ENCODE measurements around the gene TH.
A peak's percentile ranks its signal among the peaks of the same experiment; 100 is the strongest.

TH gene

GRCh38 chr11:2168286-2169004 lies 3.2 kb downstream of the TH start:
- TF ChIP-seq ZFX (IDR thresholded peaks at IDR 0.05; ENCODE audit: borderline replicate concordance) (no peak), CTCF (IDR thresholded peaks at IDR 0.05) (no peak)
- H3K27ac ChIP-seq, result no peak overlapping the region

GRCh38 chr11:2167141-2168045 lies 4.2 kb downstream of the TH start:
- no peak overlapping the region for H3K27ac ChIP-seq
- TF ChIP-seq CTCF (IDR thresholded peaks at IDR 0.05) (no peak), ZFX (IDR thresholded peaks at IDR 0.05; ENCODE audit: borderline replicate concordance) (no peak)

DNA sequence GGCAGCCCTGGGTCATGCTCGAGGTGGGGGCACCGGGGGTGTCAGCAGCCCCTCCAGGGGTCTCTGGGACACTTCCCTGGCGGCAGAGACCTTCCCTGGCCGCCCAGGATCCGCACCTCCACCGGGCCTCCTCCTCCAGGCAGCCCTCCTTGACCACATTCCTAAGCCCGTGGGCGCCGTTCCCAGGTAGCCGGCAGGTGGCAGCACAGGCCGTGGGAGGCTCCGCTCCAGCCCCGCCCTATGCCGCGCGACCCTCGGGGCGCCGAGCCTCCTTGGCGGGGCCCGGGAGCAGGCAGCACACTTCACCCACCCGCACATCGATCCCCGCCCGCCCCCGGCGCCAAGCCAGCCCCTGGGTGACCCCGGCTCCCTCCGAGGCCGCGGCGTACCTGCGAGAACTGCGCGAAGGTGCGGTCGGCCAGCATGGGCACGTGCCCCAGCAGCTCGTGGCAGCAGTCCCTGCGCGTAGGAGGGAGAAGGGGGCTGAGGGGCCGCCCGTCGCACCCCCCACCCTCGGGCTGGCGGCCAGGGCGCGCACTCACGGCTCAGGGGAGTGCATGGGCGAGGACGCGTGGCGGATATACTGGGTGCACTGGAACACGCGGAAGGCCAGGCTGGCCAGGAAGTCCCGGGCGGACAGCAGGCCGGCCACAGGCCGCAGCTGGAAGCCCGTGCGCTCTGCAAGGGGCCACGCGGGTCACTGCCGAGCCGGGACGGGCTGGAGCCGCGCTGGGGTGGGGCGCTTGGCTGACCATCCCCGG lies 5.3 kb downstream of the TH start:
- no peak overlapping the region for H3K27ac ChIP-seq

GRCh38 chr11:2165571-2165970 lies 6.0 kb downstream of the TH start:
- no peak overlapping the region for H3K27ac ChIP-seq
- no peak for TF ChIP-seq CTCF (IDR thresholded peaks at IDR 0.05)
- TF ChIP-seq ZFX (IDR thresholded peaks at IDR 0.05; ENCODE audit: borderline replicate concordance), result no peak

More for the DNA sequence above, 5.3 kb downstream of the TH start:
- no peak for TF ChIP-seq ZFX (IDR thresholded peaks at IDR 0.05; ENCODE audit: borderline replicate concordance)
- peak; percentile 93 for TF ChIP-seq CTCF (IDR thresholded peaks at IDR 0.05)

DNA sequence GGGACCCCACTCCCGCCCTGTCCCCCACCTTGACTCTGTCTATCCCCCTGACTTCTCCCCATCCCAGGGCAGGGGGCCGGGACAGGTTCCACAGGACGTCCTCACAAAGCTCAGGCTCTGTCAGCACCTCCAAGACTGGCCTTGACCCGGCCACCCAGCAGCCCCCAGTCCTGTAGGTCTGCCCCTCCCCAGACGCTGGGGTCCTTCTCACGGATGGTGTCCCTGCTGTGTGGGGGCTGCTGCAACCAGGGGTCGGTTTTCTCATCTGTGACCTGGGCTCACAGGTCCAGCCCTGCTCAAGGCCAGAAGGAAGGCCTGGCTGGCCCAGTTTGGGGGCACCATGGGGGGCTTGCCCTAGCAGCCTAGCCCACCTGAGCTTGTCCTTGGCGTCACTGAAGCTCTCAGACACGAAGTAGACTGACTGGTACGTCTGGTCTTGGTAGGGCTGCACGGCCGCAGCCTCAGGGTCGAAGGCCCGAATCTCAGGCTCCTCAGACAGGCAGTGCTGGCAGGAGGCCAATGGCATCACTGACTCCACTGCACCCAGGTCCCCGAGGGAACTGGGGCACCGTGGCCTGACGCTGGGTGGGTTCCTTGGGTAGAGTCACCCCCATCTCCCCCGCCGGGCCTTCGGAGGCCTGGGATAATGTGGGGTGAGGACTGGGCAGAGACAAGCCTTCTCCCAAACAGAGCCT lies 6.6 kb downstream of the TH start:
- H3K27ac ChIP-seq, result no peak overlapping the region
- TF ChIP-seq ZFX (IDR thresholded peaks at IDR 0.05; ENCODE audit: borderline replicate concordance) (no peak), CTCF (IDR thresholded peaks at IDR 0.05) (no peak)

DNA sequence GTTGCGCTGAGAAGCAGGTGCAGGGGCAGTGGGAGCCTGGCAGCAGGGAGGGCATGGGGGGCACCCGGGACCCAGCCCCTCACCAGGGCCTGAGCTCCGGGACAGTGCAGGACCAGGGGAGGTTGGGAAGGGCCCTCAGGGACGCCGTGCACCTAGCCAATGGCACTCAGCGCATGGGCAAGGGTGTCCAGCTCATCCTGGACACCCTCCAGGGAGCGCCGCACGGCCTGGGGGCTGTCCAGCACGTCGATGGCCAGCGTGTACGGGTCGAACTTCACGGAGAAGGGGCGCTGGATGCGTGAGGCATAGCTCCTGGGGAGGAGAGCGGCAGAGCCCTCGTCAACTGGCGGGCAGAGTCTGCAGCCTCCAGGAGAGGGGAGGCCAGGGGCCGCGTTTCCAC lies 7.5 kb downstream of the TH start:
- H3K27ac ChIP-seq, result no peak overlapping the region
- TF ChIP-seq CTCF (IDR thresholded peaks at IDR 0.05), result no peak
- no peak for TF ChIP-seq ZFX (IDR thresholded peaks at IDR 0.05; ENCODE audit: borderline replicate concordance)
